ENCODE results near the gene NPEPL1. TPM values are rescaled to one million over a fixed set of nuclear protein-coding genes. Genes with fewer than 3 reads are reported as not detected.
"Not testable (repeated sequence)": the region's sequence is repeated elsewhere in the genome, so short reads cannot be mapped to it uniquely, and the experiment has no call there.

Gene NPEPL1
- polyA plus RNA-seq, 4 donors: 37.8 to 47.8 (median 41.9) TPM

- DNase-seq (ENCODE audit: low read depth in 4 of 4, low spot score in 3 of 4): no peak
Observed at GRCh38 chr20:58712151-58712791, 19.7 kb downstream of the NPEPL1 start.

DNA sequence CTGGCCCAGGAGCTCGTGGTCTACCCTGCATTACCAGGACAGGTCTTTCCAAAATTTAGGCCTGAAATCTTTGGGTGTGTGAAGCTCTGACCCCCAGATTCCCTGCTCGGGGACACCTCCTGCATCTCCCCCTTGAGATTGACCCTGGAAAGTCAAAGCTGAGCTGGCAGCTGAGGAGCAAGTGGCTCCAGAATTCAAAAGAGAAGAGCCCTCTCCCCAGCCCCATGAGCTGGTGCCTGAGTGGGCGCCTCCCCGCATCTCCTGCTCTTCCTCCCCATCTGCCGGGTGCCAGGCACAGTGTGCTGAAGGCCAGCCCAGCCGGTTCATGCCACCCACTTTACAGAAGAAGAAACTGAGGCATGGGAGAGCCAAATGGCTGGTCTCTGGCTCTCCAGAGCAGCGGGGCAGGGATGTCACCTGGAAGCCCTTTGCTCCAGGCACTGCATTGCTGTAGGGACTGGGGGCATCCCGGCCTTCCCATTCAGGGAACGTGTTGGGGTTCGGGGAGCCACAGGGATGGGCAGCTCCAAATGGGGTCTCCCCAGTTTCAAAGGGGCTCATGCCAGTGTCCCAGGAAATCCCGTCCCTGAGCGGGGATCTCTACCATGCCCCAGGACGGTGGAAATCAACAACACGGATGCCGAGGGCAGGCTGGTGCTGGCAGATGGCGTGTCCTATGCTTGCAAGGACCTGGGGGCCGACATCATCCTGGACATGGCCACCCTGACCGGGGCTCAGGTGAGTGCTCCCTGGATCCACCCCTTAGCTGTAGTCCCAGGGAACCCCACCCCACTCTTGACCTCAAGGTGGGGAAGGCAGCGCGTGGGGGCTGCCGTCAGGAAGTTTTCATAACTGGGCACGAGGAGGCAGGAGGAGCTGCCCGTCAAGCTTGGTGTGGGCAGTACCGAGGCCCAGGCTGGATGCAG lies 20.5 kb downstream of the NPEPL1 start:
- no peak for DNase-seq (ENCODE audit: low read depth in 4 of 4, low spot score in 3 of 4)

DNA sequence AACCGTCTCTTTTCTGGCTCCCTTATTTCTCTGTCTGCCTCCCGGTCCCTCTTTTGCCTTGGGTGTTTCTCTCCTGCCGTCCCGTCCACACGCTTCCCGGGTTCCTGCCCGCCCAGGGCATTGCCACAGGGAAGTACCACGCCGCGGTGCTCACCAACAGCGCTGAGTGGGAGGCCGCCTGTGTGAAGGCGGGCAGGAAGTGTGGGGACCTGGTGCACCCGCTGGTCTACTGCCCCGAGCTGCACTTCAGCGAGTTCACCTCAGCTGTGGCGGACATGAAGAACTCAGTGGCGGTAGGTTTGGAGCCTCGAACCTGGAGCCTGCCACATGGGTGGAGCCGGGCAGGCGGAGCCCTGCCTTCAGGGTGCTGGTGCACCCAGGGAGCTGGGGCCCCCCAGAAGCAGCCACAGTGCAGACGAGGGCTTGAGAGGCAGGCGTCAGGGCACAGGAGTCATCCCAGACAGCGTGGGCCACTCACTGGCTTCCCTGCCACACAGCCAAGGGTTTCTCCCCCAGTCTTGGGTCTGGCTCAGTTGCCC lies 21.3 kb downstream of the NPEPL1 start:
- no peak for DNase-seq (ENCODE audit: low read depth in 4 of 4, low spot score in 3 of 4)

DNA sequence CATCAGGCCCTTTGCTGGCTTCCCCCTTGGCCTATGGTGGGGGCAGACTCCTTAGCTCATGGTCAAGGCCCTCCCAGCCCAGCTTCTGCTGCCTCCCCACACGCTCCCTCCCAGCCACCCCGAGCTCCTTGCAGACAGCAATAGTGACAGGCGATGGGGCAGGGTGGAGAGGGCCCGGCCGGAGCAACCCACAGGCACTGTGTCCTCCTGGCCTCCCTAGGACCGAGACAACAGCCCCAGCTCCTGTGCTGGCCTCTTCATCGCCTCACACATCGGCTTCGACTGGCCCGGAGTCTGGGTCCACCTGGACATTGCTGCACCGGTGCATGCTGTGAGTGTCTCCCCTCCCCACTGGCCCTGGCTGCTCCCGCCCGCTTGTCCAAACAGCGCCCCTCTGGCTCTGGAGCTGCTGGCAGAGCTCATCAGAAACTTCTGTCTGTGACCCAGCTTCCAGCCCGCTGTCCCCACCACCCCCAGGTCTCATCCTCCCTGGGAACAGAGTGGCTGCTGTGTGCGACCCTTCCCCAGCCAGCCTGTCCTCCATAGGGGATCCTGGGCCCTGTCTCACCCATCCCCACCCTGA lies 21.8 kb downstream of the NPEPL1 start:
- no peak for DNase-seq (ENCODE audit: low read depth in 4 of 4, low spot score in 3 of 4)

DNA sequence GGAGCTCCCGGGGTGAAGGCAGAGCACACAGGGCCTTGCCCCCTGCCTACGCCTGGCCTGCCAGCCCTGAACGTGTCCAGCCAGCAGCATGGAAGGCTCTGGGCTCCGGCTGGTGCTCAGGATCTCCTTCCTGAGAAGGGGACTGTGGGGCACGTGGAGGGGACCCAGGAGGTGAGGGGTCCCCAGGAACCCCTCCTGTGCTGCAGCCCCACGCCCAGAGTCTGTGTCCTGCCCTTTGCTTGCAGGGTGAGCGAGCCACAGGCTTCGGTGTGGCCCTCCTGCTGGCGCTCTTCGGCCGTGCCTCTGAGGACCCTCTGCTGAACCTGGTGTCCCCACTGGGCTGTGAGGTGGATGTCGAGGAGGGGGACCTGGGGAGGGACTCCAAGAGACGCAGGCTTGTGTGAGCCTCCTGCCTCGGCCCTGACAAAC lies 22.3 kb downstream of the NPEPL1 start:
- no peak for DNase-seq (ENCODE audit: low read depth in 4 of 4, low spot score in 3 of 4)

GRCh38 chr20:58715391-58715800 lies 22.8 kb downstream of the NPEPL1 start:
- DNase-seq (ENCODE audit: low read depth in 4 of 4, low spot score in 3 of 4): no peak

DNA sequence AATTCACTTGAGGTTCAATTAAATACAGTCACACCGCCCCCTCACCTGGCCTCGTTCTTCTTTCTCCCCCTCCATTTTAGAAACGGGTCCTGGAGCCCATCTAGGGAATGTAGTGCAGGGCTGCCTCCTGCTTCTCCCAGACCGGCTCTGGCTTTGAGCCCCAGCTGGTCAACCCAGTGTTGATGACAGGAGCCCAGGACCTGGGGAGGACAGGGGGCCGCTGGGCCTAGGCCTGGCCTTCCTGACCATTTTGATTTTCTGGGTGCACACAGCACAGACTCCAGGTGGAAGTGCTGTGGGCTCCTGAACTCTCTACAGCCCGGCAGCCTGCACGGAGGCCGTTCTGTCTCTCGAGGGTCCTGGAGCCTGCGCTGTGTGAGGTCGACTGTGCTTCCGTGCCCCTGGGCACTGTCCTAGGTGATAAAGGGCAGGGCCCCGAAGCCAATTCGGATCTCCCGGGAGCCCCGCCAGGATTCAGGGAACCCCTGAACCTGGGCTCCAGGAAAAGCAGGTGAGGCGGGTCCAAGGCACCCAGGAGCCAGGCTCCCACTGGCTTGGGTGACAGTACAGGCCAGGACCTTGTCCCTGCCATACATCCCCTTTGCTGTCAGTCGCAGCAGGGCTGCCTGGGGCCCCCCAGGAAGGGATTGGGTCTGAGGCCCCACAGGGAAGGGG lies 23.3 kb downstream of the NPEPL1 start:
- DNase-seq (ENCODE audit: low read depth in 4 of 4, low spot score in 3 of 4): no peak

DNA sequence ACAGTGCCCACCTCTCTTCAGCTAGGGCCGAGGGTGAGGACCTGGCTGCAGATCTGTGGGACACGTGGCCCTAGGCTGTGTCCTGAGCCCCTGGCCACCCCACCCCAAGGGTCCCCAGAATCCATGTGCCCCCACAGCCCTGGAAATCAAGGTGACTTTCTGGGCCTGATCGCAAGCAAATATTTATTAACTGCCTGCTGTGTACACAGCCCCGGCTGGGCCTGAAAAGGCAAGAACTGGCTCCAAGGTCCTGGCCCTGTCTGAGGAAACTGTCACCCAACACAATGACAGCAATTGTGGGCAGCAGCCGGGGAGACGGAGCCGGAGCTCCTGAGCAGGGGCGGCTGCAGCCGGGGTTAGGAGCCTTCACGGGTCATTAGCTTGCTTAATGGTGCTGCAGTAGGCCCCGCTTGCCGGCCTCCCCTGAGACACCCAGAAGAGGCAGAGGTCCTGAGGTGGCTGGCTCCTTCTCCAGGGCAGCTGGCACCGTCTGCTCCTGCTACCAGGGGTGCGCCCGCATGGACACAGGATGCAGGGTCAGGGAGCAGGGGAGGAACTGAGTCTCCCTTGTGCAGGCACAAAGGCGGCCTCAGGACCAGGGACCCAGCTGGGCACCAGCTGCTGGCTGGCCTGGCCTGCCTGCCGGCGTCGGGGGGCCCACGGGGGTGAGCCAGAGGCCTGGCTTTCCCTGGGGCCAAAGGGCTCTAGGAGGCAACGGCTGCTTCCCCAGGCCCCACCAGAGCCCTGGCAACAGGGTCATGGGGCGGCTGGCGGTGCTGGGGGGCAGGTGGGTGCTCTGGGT lies 24.1 kb downstream of the NPEPL1 start:
- DNase-seq (ENCODE audit: low read depth in 4 of 4, low spot score in 3 of 4): no peak

GRCh38 chr20:58717278-58718091 lies 24.9 kb downstream of the NPEPL1 start:
- DNase-seq (ENCODE audit: low read depth in 4 of 4, low spot score in 3 of 4): no peak

GRCh38 chr20:58718121-58718563 lies 25.5 kb downstream of the NPEPL1 start:
- DNase-seq (ENCODE audit: low read depth in 4 of 4, low spot score in 3 of 4): no peak

DNA sequence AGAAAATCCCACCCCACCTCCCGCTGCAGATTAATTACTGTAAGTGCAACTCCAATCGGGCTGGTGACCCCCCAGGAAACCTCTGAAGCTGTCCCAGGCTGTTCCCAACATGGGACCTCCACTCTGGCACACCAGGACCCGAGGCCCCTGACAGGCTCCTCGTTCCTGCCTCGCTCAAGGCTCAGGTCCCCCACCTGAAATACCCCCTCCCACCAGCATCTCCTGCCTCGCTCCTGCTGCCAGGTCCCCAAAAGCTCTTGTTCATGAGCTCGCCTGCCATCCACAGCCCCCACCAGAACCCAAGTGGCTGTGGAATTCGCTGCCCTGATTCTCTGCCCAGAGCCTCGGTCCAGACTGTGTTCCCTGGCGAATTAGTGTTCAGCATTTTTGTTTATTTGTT lies 26.1 kb downstream of the NPEPL1 start:
- no peak for DNase-seq (ENCODE audit: low read depth in 4 of 4, low spot score in 3 of 4)

DNA sequence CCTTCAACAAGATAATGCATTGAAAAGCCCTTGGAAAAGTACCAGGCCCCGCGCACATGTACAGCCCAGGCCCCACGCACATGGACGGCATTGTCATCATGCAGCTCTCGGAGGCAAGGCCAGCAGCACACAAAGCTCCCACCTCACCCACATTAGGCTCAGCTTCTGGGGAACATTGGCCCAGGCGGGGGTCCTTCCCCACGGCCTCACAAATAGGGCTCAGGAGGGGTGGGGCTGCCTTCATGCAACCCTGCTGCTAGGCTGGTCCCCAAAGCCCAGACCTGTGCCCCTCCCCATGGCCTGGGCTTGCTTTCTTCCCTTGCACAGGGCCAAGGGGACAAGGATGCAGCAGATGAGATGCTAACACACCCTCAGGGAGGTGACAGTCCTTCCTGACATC lies 26.7 kb downstream of the NPEPL1 start:
- no peak for DNase-seq (ENCODE audit: low read depth in 4 of 4, low spot score in 3 of 4)

DNA sequence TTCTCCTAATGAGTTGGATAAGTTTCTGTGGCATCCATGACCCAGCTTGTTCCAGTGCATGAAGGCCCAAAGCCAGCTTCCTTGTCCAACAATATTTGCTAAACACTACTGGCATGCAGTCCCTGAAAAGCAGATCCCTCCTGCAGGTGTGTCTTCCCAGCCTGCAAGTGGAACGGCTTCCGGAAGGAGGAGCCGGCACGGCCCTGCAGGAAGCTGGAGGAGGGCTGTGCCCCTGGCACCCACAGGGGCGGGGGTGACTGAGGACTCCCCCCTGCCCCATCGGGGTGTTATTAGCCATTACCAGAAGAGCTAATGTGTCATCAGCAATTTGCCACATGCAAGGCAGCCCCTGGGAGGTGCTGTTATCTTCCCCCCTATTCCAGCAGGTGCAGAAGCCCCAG lies 27.4 kb downstream of the NPEPL1 start:
- DNase-seq (ENCODE audit: low read depth in 4 of 4, low spot score in 3 of 4): no peak

DNA sequence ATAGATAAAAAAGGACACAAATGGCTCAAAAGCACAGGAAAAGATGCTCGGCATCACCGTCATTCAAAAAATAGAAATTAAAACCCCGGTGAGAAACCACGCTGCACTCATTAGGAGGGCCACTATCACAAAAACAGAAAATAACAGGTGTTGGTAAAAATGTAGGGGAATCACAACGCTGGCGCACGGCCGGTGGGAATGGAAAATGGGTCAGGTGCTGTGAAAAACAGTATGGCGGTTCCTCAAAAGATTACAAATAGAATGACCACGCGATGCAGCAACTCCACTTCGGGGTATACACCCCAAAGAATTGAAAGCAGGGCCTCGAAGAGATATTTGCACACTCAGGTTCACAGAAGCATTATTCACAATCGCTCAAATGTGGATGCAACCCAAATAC lies 28.3 kb downstream of the NPEPL1 start:
- DNase-seq (ENCODE audit: low read depth in 4 of 4, low spot score in 3 of 4): no peak

DNA sequence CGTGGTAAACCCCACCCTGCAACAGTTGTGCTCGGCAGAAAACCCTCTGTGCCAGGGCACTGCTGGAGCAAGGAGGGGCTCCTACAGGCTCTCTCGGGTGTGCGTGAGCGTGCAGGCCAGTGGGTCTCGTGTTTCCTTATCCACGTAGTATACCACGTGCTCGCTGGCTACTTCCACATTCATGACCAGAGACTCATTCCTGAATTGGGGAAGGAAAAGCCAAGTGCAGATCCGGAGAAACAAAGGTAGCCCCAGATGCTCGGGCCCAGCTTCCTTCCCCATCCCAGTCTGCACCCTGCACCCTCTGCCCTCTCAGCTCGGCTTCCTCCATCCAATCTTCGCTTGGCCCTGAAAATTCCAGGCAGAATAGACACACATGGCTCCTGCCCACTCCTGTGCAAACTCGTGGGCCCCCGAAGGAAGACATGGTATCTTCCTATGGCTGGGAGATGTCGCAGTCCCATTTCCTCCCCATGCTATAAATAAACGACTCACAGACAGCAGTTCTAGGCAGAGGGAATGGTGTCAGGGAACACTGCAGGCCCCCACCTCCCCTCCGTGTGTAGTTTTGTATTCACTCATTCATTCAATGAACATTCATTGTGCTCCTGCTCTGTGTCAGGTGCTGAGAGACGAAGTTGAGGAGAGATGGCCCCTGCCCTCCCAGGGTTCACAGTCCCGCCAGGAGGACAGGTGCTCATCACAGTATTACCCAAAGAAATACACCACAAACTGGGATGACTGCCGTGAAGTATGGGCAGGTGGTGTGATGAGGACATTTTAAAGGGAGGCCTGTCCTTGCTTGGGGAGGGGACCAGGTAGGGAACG lies 29.6 kb downstream of the NPEPL1 start:
- no peak for DNase-seq (ENCODE audit: low read depth in 4 of 4, low spot score in 3 of 4)

DNA sequence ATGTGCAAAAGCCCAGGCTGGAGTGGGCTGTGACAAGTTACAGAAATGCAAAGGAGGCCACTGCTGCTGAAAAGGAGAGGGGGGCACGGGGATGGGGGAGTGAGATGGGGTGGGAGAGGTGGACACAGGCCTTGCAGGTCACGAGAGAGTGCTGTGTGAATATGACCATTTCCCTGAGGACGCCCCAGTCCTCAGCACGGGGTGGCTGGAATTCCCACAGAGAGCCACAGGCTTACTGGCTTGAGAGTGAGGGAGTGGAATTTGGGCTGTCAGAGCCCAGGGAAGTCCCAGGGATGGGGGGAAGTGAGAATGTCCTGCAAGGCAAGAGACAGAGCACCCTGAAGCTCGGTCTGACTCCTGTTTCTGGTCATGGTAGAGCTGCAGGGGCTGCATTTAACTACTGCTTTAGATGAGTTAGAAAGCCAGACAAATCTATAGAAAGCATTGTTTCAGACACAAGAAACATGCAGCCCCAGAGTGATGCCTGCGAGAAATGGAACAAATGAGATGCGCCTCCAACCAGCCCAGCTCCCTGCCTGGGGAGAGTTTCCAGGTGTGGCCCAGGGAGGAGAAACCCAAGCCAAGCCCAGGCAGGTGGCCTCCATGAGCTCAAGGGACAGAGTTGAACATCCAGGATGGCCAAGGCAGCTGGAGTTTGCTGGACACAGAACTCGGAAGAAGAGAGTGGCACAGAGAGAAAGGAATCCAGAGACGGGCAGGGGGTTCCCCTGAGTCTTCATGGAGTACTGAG lies 30.5 kb downstream of the NPEPL1 start:
- DNase-seq (ENCODE audit: low read depth in 4 of 4, low spot score in 3 of 4): no peak

- no peak for DNase-seq (ENCODE audit: low read depth in 4 of 4, low spot score in 3 of 4)
Observed at GRCh38 chr20:58723628-58723984, 31.0 kb downstream of the NPEPL1 start.

DNA sequence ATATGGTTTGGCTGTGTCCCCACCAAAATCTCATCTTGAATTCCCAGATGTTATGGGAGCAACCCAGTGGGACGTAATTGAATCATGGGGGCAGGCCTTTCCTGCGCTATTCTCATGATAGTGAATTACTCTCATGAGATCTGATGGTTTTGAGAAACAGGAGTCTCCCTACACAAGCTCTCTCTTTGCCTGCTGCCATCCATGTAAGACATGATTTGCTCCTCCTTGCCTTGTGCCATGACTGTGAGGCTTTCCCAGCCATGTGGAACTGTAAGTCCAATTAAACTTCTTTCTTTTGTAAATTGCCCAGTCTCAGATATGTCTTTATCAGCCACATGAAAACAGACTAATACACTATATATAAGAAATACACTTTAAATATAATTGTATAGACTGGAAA lies 33.6 kb downstream of the NPEPL1 start:
- not testable (repeated sequence) for DNase-seq (ENCODE audit: low read depth in 4 of 4, low spot score in 3 of 4)
